SK-N-SH (cell line): Measurements from ENCODE around the gene SCUBE3. TPM values are rescaled to one million over a fixed set of nuclear protein-coding genes. Genes with fewer than 3 reads are reported as not detected.

Experiments used
- CTCF ChIA-PET: fragments of 300-600, 350-600 bp; formaldehyde crosslinking; extraction: SDS; loops from one replicate; lab custom pipeline; 2021; lab: Yijun Ruan, JAX
- POLR2A ChIA-PET: fragments of 350-600 bp; sonication (Branson Sonifier 250); formaldehyde crosslinking; extraction: SDS; loops from one replicate; lab custom pipeline; 2020; ENCODE audit warnings: antibody characterized with exemption, inconsistent platforms; lab: Yijun Ruan, JAX
- DNase-seq: peaks from one replicate; pipeline ENCODE4 v3.0.0; 2012
- H2AFZ ChIP-seq: fragments of 200-600 bp; sonication (generic); 2 replicates; pipeline ENCODE4 v1.8.1; 2016; ENCODE audit warnings: antibody characterized with exemption, mild to moderate bottlenecking, low read depth
- H3F3A ChIP-seq: fragments of 200-600 bp; sonication (generic); replicated peaks from 2 replicates; pipeline ENCODE3; 2016; ENCODE audit warnings: antibody characterized with exemption, mild to moderate bottlenecking; ENCODE audit not compliant: insufficient read depth
- H3K27ac ChIP-seq, 2 experiments: fragments of 200-500 bp in 1 of 2; fragments of 200-600 bp in 1 of 2; sonication (Bioruptor generic) in 1 of 2; sonication (generic), shearing (Covaris generic) in 1 of 2; 2 replicates each; pipeline versions ENCODE4 v1.5.1 to v1.6.1; 2014 to 2016; ENCODE audit warnings: low read depth in 2 of 2, inconsistent platforms in 1 of 2, low read length in 1 of 2, mild to moderate bottlenecking in 1 of 2, mixed read lengths in 1 of 2
- H3K27me3 ChIP-seq: fragments of 200-600 bp; sonication (generic), shearing (Covaris generic); 2 replicates; pipeline ENCODE4 v1.6.1; 2016; ENCODE audit warnings: mixed run types; ENCODE audit not compliant: insufficient read depth
- H3K36me3 ChIP-seq, 2 experiments: fragments of 200-500 bp in 1 of 2; fragments of 200-600 bp in 1 of 2; sonication (Bioruptor generic) in 1 of 2; sonication (generic) in 1 of 2; replicated peaks in 1 of 2; 2 replicates each; pipeline versions ENCODE3 to v1.5.1; 2014 to 2016; ENCODE audit warnings: low read length in 1 of 2, mild to moderate bottlenecking in 1 of 2; ENCODE audit not compliant: insufficient read depth in 2 of 2, control insufficient read depth in 1 of 2
- H3K4me1 ChIP-seq, 2 experiments: fragments of 200-500 bp in 1 of 2; fragments of 200-600 bp in 1 of 2; sonication (Bioruptor generic) in 1 of 2; sonication (generic), shearing (Covaris generic) in 1 of 2; 2 replicates each; pipeline versions ENCODE4 v1.5.1 to v1.6.1; 2014 to 2016; ENCODE audit warnings: low read depth in 1 of 2, low read length in 1 of 2, mixed run types in 1 of 2; ENCODE audit not compliant: insufficient read depth in 2 of 2, control insufficient read depth in 1 of 2
- H3K4me2 ChIP-seq: fragments of 200-600 bp; sonication (generic), shearing (Covaris generic); 2 replicates; pipeline ENCODE4 v1.6.1; 2017; ENCODE audit warnings: mixed run types
- H3K4me3 ChIP-seq, 2 experiments: fragments of 200-500 bp in 1 of 2; fragments of 200-600 bp in 1 of 2; sonication (Bioruptor generic) in 1 of 2; sonication (generic), shearing (Covaris generic) in 1 of 2; 2 replicates each; pipeline versions ENCODE4 v1.5.1 to v1.8.1; 2014 to 2016; ENCODE audit warnings: low read depth in 2 of 2, inconsistent platforms in 1 of 2, low read length in 1 of 2, mild to moderate bottlenecking in 1 of 2, mixed read lengths in 1 of 2, moderate library complexity in 1 of 2
- H3K79me2 ChIP-seq: fragments of 200-600 bp; sonication (generic); 2 replicates; pipeline ENCODE4 v1.8.1; 2017; ENCODE audit warnings: mild to moderate bottlenecking; ENCODE audit not compliant: insufficient read depth
- H3K9ac ChIP-seq: fragments of 200-600 bp; sonication (generic); 2 replicates; pipeline ENCODE4 v1.6.1; 2017; ENCODE audit warnings: mixed run types
- H3K9me2 ChIP-seq: fragments of 200-600 bp; sonication (generic); 2 replicates; pipeline ENCODE4 v1.6.1; 2017; ENCODE audit warnings: mixed run types
- H3K9me3 ChIP-seq: fragments of 200-600 bp; sonication (generic); 2 replicates; pipeline ENCODE4 v1.6.1; 2017; ENCODE audit warnings: mixed run types, mild to moderate bottlenecking, moderate library complexity
- H4K20me1 ChIP-seq: fragments of 200-600 bp; sonication (generic); 2 replicates; pipeline ENCODE4 v1.6.1; 2017; ENCODE audit warnings: mild to moderate bottlenecking, mixed run types; ENCODE audit not compliant: insufficient read depth
- CTCF ChIP-seq: fragments of 200-600 bp; sonication (generic); IDR thresholded peaks from 2 replicates; pipeline ENCODE4 v1.6.1; 2017; ENCODE audit warnings: antibody characterized with exemption, mild to moderate bottlenecking, moderate library complexity
- FOXJ3 ChIP-seq: sonication (generic); formaldehyde crosslinking; IDR thresholded peaks from 2 replicates; pipeline ENCODE4 v1.5.1; 2020; ENCODE audit warnings: mild to moderate bottlenecking, missing genetic modification reagents
- GABPA ChIP-seq: IDR thresholded peaks from 2 replicates; pipeline ENCODE4 v1.4.0; 2012; ENCODE audit warnings: low read depth, mild to moderate bottlenecking
- JUND ChIP-seq: IDR thresholded peaks from 2 replicates; pipeline ENCODE4 v1.4.0; 2012
- NFIC ChIP-seq: IDR thresholded peaks from 2 replicates; pipeline ENCODE4 v1.4.0; 2012; ENCODE audit warnings: borderline replicate concordance
- NRF1 ChIP-seq: IDR thresholded peaks from 2 replicates; pipeline ENCODE4 v1.6.1; 2012; ENCODE audit warnings: low read depth, mild to moderate bottlenecking, low read length
- RCOR1 ChIP-seq: fragments of 150-350 bp; IDR thresholded peaks from 2 replicates; pipeline ENCODE4 v1.6.1; 2017; ENCODE audit warnings: antibody characterized with exemption, low read length
- RXRA ChIP-seq: IDR thresholded peaks from 2 replicates; pipeline ENCODE4 v1.4.0; 2012; ENCODE audit warnings: low read depth, mild to moderate bottlenecking, borderline replicate concordance
- ZBTB33 ChIP-seq: IDR thresholded peaks from 2 replicates; pipeline ENCODE4 v1.4.0; 2012; ENCODE audit warnings: low read depth, borderline replicate concordance
- polyA plus RNA-seq, 3 experiments: library from polyadenylated mRNA; depleted of rRNA; stranded (reverse); fragments of >200 nt; gene quantifications; 2 replicates each; pipeline ENCODE4 v1.2.3, GENCODE V29; 2012

SCUBE3 gene
- polyA plus RNA-seq, 1 of the 3 experiments (the other 2 are of a cell fraction), result 2.0 TPM

GRCh38 chr6:35300848-35301247, 87.1 kb downstream of the SCUBE3 start:
- Histone ChIP-seq H3K27me3 (no peaks in the 10 kb centered on the region), H3K9ac (no peak overlapping the region)
- CTCF ChIA-PET, result no interaction called here

More at GRCh38 chr6:35300848-35301247, 87.1 kb downstream of the SCUBE3 start:
- Histone ChIP-seq H4K20me1 (no peaks in the 10 kb centered on the region), H2AFZ (no peak overlapping the region), H3K9me3 (no peaks in the 10 kb centered on the region), H3K4me2 (no peak overlapping the region), H3K4me3 (no peak overlapping the region), H3K36me3 (peaks cover 0 to 3% of the 10 kb centered on the region in 2 experiments), H3K79me2 (no peaks in the 10 kb centered on the region), H3K4me1 (no peaks in the 10 kb centered on the region; a peak in 1 of 4 replicates), H3K27ac (no peak overlapping the region), H3K9me2 (no peaks in the 10 kb centered on the region), H3F3A (no peaks in the 10 kb centered on the region)
- TF ChIP-seq JUND, result no peak
- no peak for TF ChIP-seq NFIC
- TF ChIP-seq GABPA, result no peak
- no peak for TF ChIP-seq RCOR1
- TF ChIP-seq RXRA, result no peak
- no peak for TF ChIP-seq FOXJ3
- TF ChIP-seq CTCF, result no peak
- TF ChIP-seq NRF1, result no peak
- TF ChIP-seq ZBTB33, result no peak
- POLR2A ChIA-PET, result no interaction called here
- DNase-seq, result no peak

Other genes with a start within 250 kb of the SCUBE3 start
- 0.05 and 0.16 TPM in 2 replicates for gene TCP11, start 72.6 kb upstream of the SCUBE3 start, polyA plus RNA-seq (2012; rRNA removed)
- gene ZNF76, start 45.8 kb downstream of the SCUBE3 start, polyA plus RNA-seq (2012; rRNA removed), result 19.7 and 22.4 TPM in 2 replicates
- 0.13 and 0.16 TPM in 2 replicates for gene DEF6, start 83.9 kb downstream of the SCUBE3 start, polyA plus RNA-seq (2012; rRNA removed)
- 11.5 and 13.3 TPM in 2 replicates for gene PPARD, start 128.6 kb downstream of the SCUBE3 start, polyA plus RNA-seq (2012; rRNA removed)
- 5.8 and 6.5 TPM in 2 replicates for gene FANCE, start 238.4 kb downstream of the SCUBE3 start, polyA plus RNA-seq (2012; rRNA removed)